SW480 (cell line): ENCODE results near the gene SINHCAF.

Source experiments
- DNase-seq: peaks from one replicate; pipeline ENCODE4 v3.0.0-alpha.2; 2016; ENCODE audit warnings: low spot score

The SINHCAF gene

DNA sequence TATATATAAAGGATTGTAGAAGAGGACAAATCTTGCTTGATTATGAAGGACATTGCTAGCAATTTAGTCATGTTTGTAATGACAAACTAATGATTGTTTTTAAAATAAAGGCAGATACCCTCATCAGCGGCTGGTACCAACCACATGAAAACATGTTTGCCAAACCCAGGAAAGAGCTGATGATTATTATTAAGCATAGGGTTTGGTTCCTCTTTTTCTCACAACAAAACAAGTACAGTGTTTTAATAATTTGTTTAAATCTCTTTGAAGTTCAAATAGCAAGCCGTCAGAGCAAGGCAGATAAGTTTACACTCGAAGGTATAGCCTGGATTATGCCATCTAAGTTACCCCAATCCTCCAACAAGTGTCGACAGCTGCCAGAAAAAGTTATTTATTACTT, 5.3 kb upstream of the SINHCAF start:
- DNase-seq = no peak

DNA sequence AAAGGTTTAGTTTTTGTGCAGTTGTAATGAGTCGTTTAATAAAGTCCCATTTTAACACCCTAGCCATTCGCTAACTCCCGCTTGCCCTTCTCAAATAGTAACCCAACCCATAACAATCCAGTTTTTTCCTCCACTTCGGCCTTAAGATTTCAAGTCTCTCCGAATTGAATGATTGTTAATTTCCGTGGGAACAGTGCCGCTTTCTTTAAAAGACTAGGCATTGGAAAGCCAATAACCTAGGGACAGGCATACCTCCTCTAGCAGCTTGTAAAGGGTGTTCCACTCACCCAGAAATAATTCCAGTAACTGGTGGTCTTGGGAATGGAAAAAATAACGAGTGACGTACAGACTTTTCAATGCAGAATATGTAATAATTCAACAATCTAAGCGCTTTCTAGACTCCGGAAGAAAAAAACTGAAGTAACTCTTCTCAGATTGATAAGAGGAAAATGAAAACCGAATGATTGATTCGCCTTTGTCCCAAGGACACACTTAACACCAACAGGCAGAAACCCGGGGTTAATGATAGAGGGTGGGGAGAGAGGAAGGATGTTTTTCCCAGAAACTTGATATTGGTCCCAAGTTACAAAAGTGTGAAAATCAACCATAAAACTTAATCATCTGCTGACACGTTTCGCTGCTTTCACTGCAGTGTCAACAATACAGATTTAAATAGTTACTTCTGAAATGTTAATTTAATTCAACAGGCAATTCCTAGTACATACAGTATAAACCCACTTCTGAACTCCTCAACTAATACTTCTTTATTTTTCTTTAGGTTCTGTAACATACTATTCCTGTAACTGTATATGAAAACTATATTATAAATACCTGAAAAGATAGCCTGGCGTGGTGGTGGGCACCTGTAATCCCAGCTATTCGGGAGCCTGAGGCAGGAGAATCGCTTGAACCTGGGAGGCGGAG, 1.0 kb upstream of the SINHCAF start:
- DNase-seq = no peak

DNA sequence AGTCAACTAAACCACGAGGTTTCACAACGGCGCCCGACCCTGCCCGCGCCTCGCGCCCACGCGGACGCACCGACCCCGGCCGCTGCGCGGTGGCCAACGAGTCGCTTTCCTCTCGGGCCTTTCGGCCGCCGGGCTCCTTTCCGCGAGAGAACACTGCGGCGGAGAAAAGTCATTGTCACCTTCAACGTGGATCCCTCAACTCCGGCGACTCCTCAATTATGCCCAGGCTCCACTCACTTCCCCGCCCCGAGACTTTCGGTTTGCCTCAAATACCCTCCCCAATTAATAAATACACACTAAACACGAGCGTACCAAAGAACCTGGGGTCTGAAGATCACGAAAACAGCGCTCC, 450 bp downstream of the SINHCAF start:
- DNase-seq = no peak

DNA sequence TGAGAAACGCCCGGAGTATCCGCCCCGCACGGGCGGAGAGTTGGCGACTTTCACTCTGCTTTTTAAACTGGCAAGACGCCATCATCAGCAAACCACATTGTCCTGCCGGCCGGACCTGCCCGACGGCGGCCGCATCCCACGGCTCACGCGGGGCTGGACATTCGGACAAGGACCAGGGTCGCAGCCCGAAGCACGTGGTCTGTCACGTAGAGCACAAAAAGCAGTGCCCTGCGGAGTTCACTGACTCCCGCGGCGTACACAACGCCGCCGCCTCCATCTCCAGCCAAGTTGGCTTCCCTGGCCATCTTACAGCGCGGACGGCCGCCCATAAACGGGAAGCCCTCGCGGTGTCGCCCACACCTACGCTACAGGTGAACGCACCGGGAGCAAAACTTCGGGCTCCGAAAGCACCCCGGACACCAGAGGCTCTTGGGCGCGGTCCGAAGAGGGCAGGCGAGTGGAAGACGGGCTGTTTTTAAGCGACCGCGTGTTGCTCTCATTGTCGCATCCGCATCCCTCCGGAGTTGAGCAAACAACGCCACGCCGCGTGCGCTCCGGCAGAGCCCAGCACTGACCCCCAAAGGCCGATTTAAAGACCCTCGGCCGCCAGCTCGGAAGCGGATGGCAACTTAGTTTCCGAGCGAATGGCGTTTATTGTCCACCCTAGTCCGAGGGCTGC, 966 bp downstream of the SINHCAF start:
- DNase-seq = peak; percentile 68

DNA sequence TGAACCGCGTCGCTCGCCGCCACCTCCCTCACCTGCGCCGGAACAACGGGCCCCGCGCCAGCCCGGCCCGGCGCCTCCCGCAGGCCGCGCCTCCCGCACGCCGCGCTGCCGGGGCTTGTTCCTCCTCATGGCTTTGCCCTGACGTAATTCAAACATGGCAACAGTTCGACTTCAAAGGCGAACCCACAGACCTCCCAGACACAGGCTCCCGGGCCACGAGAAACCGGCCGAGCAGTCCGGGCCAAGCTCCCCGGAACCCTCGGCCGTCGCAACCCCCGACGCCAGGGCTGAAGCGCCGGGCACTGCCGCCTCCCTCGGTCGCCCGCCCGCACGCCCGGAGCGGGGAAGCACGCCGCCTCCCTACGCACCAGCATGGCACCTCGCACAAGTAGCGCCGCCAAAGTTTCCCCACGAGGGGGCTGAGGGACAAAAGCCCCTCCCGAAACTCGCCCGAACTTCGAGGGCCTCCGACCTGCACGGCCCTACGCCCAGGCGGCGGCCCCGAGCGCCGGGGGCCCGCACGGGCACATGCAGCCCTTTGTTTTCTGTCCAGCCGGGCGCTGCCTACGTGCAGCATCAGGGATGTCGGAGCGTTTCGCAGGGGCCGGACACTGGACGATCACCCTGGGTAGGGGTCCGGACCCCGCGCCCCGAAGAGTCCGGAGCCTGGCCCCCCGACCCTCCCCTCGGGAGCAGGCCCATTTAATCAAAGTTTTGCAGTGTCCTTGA, 1.7 kb downstream of the SINHCAF start:
- DNase-seq = peak; percentile 88

DNA sequence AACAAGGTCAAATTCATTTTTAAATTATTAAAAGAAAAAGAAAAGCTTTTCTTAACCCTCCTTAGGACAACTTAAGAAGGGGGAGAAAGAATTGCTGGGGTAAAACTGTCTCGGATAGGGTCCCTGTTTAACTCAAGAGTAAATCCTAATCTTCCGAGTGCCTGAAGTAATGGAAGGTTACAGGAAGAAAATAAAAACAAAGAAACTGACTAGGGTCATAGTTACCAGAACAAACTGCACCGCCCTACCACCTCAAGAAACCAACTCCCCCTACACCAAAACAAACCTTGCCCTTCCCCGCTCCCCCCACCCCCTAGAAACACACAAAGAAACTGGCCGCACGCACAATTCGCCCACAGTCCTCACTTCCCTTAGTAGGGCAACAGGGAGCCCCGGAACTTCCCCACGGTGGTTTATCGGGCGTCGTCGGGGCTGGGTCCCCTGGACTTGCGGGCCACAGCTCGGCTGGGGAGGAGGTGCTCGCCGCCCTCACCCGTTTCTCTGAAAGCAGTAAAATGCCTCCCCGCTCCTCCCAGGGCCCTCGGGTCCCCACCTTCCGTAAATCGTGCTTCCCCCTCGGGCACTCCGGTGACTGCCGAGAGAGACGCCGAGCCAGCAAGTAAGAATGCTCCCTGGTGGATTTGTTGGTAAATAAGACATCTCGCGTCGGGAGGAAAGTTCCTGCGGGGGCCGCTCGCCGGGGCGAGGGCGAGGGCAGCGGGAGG, 2.4 kb downstream of the SINHCAF start:
- peak; percentile 68 for DNase-seq

DNA sequence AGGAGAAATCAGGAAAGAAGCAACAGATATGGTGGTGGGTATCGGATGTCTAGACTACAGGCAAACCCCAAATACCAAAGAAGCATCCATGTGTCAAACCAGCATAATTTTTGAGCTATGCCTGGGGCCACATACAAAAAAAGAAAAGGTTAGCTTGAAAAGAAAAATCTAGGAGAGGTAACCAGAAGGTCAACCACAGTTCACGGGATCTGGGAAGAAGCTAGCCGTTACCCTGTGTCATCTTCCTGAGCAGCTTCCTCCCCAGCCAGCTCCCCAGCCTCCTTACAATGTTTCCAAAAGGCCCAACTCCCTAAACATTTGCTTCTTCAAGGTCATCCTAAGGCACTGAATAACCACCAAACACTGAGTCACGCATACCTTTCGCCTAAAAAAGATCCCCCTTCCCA, 3.1 kb downstream of the SINHCAF start:
- peak; percentile 45 for DNase-seq

DNA sequence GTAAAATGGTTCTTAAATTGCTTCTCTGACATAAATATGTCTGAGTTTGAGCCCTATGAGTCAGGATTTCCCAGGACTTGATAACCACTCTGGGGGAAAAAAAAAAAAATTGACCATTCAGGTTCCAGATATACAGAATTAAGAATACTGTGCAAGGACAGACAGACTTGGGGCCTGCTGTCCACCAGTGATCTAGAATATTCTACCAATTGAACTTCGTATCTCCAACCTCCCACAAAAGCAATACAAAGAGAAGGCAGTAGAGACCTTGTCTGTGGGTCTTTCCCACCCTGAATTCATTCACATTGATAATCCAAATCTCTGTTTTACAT, 4.1 kb downstream of the SINHCAF start:
- no peak for DNase-seq

DNA sequence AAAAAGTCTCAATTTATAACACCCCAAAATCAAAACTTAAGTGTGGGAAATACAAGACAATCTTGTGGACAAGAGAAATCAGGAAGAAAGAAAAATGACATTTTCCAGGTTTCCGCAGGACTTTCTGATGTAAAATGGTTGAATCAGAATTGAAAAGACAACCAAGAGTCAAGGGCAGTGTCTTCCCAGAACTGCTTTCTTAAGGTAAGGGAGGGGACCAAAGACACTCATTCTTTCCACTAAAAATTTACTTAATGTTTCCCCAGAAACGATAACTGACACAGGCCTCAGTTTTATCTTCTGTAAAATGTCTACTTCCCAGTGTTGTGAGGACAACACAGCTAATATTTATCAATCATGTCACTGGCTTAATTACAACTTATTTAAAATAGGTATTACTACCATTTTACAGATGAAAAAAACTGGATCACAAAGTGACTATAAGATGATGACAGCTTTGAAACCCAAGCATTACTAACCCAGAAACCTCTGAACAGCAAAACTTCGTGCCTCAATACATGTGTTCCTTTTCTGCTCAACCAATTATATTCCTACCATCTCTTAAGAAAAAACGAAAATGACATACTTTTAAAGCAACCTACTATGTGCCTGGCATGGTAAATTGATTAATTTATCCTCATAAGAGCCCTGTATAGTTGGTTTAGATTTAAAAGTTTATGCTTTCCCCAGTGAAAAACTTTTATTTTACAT, 4.6 kb downstream of the SINHCAF start:
- DNase-seq = no peak

DNA sequence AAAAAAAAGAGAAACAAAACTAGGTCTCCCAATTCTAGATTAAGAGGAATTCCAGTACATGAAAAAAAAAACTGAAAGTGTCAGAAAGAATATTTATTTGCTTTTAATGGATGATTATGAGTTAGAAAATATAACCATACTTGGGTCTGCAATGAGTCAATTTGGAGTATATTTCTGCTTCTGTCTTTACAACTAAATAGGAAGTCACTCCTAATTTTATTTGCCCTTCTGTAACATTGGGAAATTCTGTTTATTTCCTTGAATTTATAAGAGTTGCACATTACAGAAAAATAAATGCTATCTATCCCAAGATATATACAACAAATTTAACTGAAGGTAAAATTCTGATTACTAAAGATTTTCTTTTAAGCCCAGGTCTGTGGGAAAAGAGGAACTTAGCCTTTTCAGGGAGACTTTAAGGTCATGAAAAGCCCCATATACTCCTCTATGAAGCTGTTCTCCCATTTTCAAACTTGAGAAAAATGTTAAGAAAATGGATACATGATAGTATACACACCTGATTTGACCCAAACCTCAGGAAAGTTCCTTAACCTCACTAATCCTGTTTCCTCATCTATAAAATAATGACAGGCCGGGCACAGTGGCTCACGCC, 7.2 kb downstream of the SINHCAF start:
- DNase-seq = no peak

DNA sequence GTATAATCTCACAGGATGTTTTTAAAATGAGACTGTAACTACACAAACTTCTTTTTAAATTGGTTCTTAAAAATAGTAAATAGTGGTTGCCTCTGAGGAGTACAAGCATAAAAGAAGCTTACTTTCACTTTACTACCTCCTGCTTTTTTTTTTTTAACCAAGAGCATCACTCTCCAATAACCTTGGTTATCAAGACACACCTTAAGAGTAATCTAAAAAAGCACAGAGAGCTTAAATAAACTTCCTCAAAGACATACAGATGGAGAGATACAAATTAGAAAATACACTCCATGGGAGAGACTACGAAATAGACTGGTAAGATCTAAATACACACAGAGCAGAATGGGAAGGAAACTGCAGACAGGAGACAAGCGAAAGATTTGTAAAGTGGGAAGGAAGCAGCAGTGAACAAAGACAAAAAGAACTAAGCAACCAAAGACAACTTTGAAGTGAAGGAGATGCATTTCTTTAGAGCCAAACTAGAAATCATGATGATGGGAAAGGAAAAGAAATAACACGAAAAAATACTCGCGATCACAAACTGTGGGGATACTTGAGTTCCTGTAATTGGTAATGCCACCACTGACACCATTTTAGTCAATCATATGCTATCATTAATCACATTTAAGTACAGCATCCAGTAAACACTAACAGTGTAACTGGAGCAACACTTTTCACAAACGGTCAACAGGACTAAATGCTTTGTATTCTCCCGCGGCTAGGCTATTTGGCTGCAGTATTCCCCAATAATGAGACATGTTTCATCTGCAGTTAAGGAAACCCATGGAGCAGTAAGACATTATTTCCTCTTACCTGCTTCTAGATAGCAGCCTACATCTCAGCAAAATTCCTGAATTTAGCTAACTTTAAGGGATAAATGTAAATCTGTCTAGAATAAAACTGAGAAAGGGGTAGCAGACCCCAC, 8.2 kb downstream of the SINHCAF start:
- no peak for DNase-seq

DNA sequence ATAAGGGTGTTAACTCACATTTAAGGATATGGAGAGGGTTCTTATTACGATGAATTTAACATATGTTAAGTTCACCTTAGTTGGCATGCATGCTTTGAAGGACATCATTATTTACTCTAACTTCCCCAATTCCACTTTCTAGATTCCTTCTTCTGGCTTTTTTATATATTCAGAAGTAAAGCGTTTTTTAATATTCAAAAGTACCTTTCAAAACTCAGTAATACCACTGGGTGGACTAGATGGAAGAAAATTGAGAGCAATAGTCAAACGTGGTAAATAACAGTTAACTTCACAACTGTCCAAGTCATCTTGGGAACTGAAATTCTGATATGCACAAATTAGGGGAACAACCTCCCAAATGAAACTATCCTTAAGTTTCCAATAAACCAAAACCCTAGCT, 9.1 kb downstream of the SINHCAF start:
- no peak for DNase-seq

DNA sequence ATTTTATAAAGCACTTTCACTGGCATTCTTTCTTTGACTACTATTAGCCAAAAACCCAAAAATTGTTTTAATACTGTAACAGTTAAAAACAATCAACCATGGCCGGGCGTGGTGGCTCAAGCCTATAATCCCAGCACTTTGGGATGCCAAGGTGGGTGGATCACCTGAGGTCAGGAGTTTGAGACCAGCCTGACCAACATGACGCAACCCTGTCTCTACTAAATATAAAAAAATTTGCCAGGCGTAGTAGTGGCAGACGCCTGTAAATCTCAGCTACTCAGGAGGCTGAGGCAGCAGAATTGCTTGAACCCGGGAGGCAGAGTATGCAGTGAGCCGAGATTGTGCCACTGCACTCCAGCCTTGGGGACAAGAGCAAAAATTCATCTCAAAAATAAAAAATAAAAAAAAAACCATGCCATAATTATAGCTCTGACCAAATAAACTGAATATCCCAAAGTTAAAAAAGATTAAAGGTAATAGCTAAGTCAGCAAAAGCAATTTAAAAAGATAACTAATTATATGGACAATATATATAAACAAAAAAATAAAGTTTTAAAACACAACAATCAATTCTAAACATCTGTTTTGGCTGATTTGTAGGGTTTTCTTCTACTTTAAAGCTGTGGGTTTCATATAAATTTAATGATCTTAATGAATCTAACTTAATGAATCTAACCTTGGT, 10.0 kb downstream of the SINHCAF start:
- DNase-seq = no peak

DNA sequence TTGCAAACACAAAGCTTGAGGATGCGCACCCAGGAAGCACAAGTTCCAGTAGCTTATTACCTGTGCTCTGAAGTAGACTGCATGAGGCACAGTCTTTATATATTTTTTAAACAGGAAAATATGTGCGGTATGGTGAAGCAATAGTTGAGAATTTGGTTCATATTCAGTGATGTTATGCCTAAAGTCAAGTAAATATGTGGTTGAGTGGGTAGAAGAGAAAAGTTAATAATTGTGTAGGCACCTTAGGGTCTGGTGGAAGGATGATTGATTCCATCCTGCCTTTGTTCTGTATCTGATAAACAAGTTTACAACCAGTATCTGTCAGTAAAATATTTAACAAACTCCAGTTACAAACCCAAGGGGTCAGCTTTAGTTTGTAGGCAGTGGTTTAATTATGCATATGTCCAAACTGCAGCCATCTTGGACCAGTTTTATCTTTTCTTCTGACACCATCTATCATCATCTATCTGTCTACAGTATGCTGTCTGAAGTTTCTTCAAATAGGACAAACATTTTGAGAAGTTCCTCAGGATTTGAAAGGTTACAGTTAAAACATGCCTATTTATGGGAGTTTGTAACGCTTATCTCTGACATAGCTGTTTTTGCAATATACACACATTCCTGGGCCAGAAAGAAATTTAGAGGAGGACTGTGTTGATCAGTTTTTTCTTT, 10.8 kb downstream of the SINHCAF start:
- no peak for DNase-seq

DNA sequence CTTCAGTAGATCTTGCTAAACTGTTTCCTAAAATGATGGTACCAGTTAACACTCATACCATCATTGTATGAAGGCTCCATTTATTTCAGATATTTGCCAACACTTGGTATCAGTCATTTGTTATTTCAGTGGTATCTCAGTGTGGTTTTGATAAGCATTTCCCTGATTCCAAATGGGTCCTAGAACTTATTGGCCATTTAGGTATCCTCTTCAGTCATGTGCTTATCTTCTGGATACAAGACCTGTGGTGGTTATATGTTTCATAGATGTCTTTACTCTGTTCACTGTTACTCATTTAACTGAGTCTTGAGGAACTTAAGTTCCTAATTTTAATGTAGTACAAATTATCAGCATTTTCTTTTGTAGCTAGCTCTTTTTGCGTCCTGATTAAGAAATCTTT, 13.5 kb downstream of the SINHCAF start:
- no peak for DNase-seq

DNA sequence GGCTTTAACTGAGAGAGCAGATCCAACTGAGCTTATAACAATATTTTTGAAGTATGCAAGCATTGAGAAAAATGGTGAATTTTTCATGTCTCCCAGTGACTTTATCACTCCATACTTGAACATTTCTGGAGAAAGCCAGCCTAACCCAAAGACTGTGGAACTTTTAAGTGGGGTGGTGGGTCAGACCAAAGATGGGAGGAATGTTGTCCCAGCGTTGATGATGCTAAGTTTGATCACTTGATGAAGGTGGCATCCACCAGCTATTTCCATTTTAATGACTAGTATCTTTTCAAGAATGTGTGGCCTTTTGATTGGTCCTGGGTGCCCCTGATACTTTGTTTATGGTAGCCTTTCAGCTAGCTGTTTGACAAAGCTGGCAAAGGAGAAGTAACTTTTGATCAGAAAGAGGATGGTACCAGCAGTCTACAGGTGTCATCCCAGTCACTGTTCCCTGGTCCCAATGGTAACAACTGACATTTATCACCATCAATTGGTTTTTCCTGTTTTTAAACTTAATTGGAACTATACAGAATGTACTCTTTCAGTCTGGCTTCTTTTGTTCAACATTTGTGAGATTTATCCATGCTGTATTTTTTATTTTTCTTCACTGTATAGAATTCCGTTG, 14.2 kb downstream of the SINHCAF start:
- DNase-seq = no peak

DNA sequence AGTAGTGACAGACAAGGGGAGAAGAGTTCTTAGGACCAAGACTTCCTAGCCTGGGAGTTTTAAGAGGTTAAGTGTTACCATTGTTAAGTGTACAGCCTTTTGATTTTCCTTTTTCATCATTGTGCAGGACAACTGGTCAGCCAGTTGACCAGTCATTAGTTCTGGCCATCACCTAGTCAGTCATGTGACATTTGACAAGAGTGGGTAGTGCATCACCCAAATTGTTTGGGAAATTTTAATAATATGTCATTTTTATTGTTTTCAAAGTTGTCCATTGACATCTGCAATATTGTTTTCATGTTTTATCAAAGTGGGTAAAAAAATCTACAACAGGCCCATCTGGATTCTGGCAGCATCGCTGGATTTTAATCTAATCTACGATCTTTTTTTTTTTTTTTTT, 15.5 kb downstream of the SINHCAF start:
- DNase-seq = no peak

DNA sequence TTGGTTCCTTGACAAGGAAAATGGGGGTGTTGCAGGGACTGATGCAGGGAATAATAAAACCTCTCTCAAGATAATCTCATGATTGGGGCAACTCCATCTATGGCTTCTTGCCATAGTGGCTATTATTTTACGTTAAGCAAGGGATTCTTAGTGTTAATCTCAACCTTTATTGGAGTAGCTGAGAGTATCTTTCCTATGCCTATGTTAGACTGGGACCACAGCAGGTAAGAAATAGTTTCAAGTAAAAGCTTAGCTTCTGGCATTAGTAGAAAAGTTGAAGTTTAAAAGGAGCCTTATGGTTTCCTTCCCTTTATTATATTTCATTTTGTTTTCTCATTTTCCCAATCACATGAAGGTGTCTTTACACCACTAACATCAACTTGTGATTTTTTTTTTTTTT, 16.7 kb downstream of the SINHCAF start:
- DNase-seq = no peak

DNA sequence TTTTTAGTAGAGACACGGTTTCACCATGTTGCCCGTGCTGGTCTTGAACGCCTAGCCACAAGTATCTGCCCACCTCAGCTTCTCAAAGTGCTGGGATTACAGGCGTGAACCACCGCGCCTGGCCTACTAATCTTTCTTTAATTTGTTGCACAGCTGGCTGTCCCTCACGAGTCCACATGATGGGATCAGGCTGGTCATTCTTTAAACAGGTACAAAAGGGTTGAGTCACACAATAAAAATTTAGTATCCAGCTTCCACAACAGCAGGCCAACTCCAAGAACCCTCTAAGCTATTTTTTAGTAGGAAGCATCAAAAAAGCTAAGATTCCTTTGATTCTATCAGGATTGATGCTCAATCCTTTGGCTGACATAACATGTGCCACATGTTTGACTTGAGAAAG, 17.8 kb downstream of the SINHCAF start:
- DNase-seq = no peak
